ACC112 (cell line): Measurements from ENCODE around the gene R3HDM4.

Source experiments
- H2AFZ ChIP-seq: fragments of 200-600 bp; sonication (generic); one replicate; pipeline ENCODE4 v1.6.0; 2017; ENCODE audit warnings: antibody characterized with exemption, low read length; ENCODE audit not compliant: unreplicated experiment
- H3K27ac ChIP-seq: fragments of 200-600 bp; sonication (generic); 2 replicates; pipeline ENCODE4 v1.5.1; 2014; ENCODE audit warnings: low read depth, mild to moderate bottlenecking, antibody characterized with exemption, low read length, moderate library complexity
- H3K27me3 ChIP-seq: fragments of 200-600 bp; sonication (generic); 2 replicates; pipeline ENCODE4 v1.6.1; 2014; ENCODE audit warnings: mild to moderate bottlenecking, antibody characterized with exemption, low read length, moderate library complexity, mixed read lengths; ENCODE audit not compliant: insufficient read depth
- H3K36me3 ChIP-seq: fragments of 200-600 bp; sonication (generic); 2 replicates; pipeline ENCODE4 v1.6.1; 2016; ENCODE audit warnings: mild to moderate bottlenecking, antibody characterized with exemption, low read length, moderate library complexity, mixed read lengths; ENCODE audit not compliant: insufficient read depth
- H3K4me1 ChIP-seq: fragments of 200-600 bp; sonication (generic); one replicate; pipeline ENCODE4 v1.6.1; 2016; ENCODE audit warnings: low read length, mixed read lengths; ENCODE audit not compliant: insufficient read depth, unreplicated experiment, control insufficient read depth
- H3K4me3 ChIP-seq: fragments of 200-600 bp; sonication (generic); 2 replicates; pipeline ENCODE4 v1.5.1; 2014; ENCODE audit warnings: mild to moderate bottlenecking, low read depth, low read length
- H3K79me2 ChIP-seq: fragments of 200-600 bp; sonication (generic); one replicate; pipeline ENCODE4 v1.6.0; 2016; ENCODE audit warnings: low read length; ENCODE audit not compliant: control insufficient read depth, unreplicated experiment, insufficient read depth

The R3HDM4 gene

DNA sequence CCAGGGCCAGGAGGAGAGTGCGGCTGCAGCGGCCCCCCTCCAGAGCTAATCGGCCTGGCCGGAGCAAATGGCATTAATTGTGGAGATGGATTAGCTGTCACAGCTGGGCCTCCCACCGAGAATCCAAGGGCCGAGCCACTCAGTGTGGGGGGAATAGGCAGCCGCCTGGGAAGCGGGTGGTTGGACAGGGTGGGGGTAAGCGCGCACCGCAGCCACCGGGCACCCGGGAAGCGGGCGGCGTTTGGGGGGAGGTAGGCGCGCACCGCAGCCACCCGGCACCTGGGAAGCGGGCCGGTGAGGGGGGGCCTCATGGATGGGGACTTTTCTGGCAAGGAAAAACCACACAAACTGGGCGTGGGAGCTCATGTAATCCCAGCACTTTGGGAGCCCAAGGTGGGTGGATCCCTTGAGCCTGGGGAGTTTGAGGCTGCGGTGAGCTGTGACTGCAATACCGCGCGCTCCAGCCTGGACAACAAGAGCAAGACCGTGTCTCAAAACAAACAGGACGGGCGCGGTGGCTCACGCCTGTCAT is 9.7 kb downstream of the R3HDM4 start:
- Histone ChIP-seq H3K27me3 (no peaks in the 10 kb centered on the region), H2AFZ (no peak overlapping the region), H3K79me2 (no peaks in the 10 kb centered on the region), H3K4me1 (no peaks in the 10 kb centered on the region), H3K4me3 (no peak overlapping the region), H3K27ac (no peak overlapping the region), H3K36me3 (no peaks in the 10 kb centered on the region)

DNA sequence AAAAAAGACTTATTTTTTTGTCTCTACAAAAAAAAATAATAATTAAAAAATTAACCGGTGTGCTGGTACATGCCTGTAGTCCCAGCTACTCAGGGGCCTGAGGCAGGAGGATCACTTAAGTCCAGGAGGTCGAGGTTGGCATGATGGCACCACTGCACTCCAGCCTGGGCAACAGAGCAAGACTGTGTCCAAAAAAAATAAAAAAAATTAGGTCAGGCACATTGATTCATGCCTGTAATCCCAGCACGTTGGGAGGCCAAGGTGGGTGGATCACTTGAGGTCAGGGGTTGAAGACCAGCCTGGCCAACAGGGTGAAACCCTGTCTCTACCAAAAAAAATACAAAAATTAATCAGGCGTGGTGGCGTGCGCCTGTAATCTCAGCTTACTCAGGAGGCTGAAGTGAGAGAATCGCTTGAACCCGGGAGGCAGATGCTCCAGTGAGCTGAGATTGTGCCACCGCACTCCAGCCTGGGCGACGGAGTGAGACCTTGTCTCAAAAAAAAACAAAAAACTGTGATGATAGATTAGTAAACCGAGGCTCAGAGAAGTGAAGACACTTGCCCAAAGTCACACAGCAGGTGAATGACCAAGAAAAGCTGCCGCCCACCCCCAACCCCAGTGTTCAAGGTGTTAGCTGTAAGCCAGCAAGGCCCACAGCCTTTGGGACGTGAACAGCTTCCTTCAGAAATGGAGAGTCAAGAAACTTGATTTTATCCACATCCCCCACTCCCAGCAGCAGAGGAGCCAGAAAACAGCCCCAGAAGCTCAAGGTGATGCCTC is 10.4 kb downstream of the R3HDM4 start:
- no peak overlapping the region for H2AFZ ChIP-seq
- no peaks in the 10 kb centered on the region for H3K79me2 ChIP-seq
- no peaks in the 10 kb centered on the region for H3K27me3 ChIP-seq
- H3K4me3 ChIP-seq = no peak overlapping the region
- no peaks in the 10 kb centered on the region for H3K36me3 ChIP-seq
- no peaks in the 10 kb centered on the region for H3K4me1 ChIP-seq
- H3K27ac ChIP-seq = no peak overlapping the region

DNA sequence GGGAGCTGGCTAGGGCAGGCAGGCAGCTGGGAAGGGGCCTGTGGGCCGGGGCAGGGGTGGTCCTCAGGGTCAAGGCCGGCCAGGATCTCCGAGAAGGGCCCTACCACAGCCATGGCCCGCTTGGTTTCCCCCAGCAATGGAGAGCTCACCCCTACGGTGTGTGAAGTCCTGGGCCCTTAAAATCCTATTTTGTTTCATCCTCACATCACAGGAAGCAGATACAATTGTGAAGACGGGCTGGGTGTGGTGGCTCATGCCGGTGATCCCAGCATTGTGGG is 11.0 kb downstream of the R3HDM4 start:
- H3K79me2 ChIP-seq = no peaks in the 10 kb centered on the region

DNA sequence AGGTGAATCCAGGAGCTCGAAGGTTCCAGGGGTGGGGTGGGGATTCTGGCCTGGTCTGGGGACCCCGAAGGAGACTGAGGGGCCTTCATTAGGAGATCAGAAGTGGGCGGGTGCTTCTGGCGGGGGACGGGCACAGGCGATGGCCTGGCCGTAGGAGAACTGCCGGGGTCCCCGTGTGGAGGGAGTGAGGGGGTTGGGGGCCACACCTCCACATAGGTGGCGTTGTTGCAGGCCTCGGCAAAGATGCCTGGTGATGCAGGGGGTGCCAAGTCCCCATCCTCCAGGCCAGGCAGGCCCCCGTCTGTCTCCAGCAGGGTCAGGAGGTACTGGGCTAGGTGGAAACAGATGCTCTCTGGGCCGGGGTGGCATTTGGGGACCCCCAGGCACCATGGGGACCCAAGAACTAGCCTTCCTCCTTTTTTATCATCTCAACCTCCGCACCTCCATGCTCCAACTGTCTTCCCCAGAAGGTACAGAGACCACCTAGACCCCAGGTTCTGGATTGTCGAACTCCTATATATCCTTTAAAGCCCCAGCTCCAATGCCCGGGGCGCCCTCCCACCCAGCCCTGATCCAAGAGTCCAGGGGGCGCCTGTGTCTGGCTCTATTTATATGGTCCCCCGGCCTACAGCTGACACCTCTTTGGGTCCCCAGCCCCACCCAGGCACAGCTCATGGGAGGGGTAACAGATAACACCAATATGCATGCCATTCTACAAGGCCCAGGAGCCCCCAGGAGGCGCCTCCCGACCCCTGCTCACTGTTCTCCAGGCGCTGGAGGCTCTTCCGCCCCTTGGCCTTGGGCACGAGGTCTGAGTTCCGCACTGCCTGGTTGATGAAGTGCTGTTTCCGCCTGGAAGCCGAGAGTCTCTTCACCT is 11.6 kb downstream of the R3HDM4 start:
- Histone ChIP-seq H3K36me3 (no peaks in the 10 kb centered on the region), H3K79me2 (no peaks in the 10 kb centered on the region), H3K27ac (no peak overlapping the region), H3K4me3 (no peak overlapping the region), H2AFZ (no peak overlapping the region), H3K27me3 (no peaks in the 10 kb centered on the region), H3K4me1 (no peaks in the 10 kb centered on the region)

More for the DNA sequence above, 11.0 kb downstream of the R3HDM4 start:
- Histone ChIP-seq H3K4me3 (no peak overlapping the region), H3K27me3 (no peaks in the 10 kb centered on the region), H2AFZ (no peak overlapping the region), H3K4me1 (no peaks in the 10 kb centered on the region), H3K36me3 (no peaks in the 10 kb centered on the region), H3K27ac (no peak overlapping the region)

DNA sequence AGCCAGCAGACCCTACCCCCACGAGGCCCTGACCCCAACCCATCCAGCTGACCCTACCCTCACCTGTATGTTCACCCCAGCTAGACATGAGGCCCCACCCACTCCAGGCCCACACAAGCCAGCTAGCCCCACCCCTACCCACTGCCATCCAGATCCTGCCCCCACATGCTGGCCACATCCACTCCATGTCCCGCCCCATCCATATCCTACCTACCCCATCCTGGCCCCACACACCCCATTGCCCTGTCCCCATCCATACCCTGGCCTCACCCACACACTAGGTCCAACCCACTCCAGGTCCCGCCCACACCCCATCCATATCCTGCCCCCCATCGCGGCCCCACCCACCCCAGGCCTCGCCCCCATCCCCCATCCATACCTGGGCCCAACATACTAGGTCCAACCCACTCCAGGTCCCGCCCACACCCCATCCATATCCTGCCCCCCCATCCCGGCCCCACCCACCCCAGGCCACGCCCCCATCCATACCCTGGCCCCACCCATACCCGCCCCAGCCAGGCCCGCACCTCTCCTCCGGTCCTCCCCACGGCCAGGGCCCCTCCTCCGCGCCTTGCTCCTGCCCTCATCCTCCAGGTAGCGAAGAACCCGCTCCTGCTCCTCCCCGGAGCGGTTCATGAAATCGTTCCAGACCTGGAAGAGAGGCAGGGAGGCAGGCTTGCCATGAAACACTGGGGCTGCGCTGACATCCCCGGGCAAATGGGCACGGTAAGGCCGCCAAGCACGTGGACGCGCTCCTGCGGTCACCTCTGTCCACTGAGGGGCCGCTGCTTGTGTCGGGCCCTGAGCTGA is 12.5 kb downstream of the R3HDM4 start:
- H3K27me3 ChIP-seq = no peaks in the 10 kb centered on the region
- no peak overlapping the region for H2AFZ ChIP-seq
- no peaks in the 10 kb centered on the region for H3K36me3 ChIP-seq
- no peaks in the 10 kb centered on the region for H3K79me2 ChIP-seq
- no peaks in the 10 kb centered on the region for H3K4me1 ChIP-seq
- H3K4me3 ChIP-seq = no peak overlapping the region
- H3K27ac ChIP-seq = no peak overlapping the region

DNA sequence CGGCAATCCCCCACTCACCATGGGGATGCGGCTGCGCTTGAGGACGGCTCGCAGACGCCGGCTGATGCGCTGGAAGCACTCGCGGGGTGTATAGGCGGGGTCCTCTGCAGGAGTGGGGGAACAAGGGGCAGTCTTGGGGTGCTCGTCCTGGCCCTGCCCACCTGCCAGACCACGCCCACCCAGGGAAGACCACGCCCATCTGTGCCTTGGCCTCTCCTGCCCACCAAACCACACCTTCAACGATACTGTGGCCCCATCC is 13.0 kb downstream of the R3HDM4 start:
- H3K27ac ChIP-seq = no peak overlapping the region
- H3K79me2 ChIP-seq = no peaks in the 10 kb centered on the region
- no peaks in the 10 kb centered on the region for H3K4me1 ChIP-seq
- H3K36me3 ChIP-seq = no peaks in the 10 kb centered on the region
- H3K4me3 ChIP-seq = no peak overlapping the region
- H3K27me3 ChIP-seq = no peaks in the 10 kb centered on the region
- H2AFZ ChIP-seq = no peak overlapping the region

DNA sequence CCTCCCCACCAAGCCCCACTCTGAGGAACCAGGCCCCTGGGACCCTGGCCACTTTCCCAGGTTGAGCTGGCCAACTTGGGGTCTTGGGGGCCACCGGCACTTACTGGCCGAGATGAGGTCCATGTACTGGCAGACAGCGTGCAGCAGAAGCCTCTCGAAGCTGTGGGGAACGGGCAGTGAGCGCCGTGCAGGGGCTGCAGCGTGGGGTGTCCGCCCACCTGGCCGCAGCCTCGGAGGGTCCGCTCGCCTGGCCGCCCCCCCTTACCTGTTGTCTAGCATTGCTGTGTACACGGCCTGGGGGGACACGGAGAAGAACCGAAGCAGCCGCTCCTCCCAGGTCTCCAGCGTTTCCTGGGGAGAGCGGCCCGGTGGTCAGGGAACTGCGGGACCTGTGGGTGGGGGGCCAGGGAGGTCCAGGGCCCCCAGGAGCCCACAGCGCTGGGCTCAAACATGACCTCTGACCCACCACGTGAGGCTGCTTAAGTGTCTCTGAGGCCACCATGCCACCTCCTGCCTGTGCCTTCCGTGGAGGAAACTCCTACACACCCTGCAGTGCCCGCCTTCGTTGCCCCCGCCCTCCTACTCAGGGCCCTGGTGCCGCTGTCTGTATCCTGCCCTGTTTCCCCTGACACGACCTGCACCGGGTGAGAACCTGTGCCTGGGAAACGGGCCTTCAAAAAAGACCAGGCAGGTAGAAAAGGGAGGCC is 13.5 kb downstream of the R3HDM4 start:
- Histone ChIP-seq H3K27me3 (no peaks in the 10 kb centered on the region), H3K79me2 (no peaks in the 10 kb centered on the region), H3K27ac (no peak overlapping the region), H3K4me1 (no peaks in the 10 kb centered on the region), H2AFZ (no peak overlapping the region), H3K36me3 (no peaks in the 10 kb centered on the region), H3K4me3 (no peak overlapping the region)

DNA sequence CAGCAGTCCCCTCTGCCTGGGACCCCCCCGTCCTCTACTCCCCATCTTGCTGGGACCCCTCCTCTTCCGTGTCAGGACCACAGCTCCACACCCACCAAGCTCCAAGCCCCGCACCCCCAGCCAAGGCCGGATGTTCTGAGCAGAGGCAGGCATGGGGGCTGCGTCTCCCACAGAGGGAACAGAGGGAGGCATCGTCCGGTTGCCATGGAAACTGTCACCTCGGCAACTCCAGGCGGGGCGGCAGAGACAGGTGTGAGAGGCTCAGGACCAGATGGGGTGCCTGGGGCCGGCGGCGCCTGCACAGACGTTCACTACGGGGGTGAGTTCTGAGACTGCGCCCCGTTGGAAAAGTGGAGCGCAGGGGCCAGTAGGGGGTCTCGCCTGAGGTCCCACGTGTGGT is 14.4 kb downstream of the R3HDM4 start:
- no peaks in the 10 kb centered on the region for H3K79me2 ChIP-seq
- H3K27ac ChIP-seq = no peak overlapping the region
- no peaks in the 10 kb centered on the region for H3K4me1 ChIP-seq
- H3K27me3 ChIP-seq = no peaks in the 10 kb centered on the region
- H3K36me3 ChIP-seq = no peaks in the 10 kb centered on the region
- H2AFZ ChIP-seq = no peak overlapping the region
- no peak overlapping the region for H3K4me3 ChIP-seq

DNA sequence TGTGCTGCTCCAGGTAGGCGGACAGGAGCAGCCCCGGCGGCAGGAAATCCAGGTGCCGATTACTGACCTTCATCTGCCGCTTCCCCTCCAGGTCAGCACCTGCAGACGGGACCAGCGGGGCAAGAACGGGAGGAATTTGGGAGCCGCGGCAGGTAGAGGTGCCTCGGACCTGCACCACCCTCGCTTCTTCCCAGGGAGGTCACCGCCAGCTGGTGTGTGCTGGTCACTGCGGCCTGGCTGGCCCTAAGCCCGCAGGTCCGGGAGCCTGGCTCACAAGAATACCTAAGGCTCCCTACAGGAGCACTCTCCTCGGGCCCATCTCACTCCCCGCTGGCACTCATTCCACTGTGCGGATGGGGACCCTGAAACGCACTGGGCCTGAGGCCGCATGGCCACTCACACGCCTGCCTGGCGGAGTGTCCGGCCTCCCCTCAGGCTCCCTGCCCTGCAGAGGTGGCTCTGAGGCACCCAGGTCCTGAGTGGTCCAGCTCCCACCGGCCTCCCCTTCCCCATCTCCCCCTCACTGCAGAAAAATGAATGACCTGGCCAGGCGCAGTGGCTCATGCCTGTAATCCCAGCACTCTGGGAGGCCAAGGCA is 15.5 kb downstream of the R3HDM4 start:
- Histone ChIP-seq H3K4me1 (no peaks in the 10 kb centered on the region), H3K36me3 (no peaks in the 10 kb centered on the region), H3K4me3 (no peak overlapping the region), H3K27me3 (no peaks in the 10 kb centered on the region), H3K27ac (no peak overlapping the region), H3K79me2 (no peaks in the 10 kb centered on the region), H2AFZ (no peak overlapping the region)

DNA sequence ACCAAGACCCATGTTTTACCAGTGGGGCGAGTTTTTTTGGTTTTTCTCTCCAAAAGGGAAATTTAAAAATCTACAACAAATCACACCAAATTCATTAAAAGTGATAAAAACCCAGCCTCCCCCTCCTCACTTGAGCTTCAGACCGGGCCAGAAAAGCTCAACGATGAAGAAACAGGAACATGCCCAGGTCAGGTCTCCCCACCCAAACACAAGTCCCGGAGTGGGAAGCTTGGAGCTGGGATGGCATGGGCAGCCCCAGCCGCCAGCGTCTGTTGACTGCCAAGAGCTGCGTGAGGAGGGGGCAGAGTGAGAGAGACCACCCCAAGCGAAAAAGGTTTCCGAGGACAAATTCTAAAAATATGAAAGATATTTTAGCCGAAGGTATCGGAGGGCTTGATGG is 16.0 kb downstream of the R3HDM4 start:
- Histone ChIP-seq H3K4me3 (no peak overlapping the region), H3K27ac (no peak overlapping the region), H3K27me3 (no peaks in the 10 kb centered on the region), H3K4me1 (no peaks in the 10 kb centered on the region), H3K79me2 (peaks cover 5% of the 10 kb centered on the region), H3K36me3 (no peaks in the 10 kb centered on the region), H2AFZ (no peak overlapping the region)
